Measurements from ENCODE around the gene MGAT4A.

The MGAT4A gene

DNA sequence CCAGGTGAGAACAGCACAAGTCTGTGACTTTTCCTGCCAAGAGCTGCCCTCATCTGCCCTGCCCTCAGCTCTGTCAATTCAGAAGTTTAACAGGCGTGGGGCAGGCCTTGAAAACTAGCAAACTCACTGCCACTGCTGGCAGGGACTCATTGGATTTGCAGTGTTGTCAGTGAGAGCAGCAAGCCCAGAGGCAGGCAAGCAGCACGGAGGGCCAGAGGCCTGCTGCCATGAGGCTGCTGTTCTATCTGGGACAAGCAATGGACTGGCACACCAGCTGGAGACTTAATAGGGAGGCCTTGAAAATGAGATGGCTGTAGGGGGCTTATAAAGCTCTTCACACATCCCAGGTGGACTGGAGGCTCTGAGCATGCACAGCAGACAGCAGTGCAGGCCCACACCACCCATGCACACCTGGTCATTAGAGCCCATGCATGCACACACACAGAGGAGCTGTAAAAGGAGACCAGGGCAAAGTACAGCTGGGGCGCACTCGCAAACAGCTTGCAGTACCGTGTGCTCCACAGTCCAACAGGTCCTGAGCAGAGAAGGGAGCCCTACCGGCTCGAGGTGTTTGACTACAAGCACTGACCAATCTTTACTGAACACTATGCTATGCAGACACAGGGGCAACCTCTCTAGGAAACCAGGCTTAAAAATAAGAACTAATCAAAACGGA lies 28.7 kb downstream of the MGAT4A start:
- Histone ChIP-seq H3K4me1 (ENCODE audit: insufficient read depth, low read length, poor library complexity, severe bottlenecking) (peaks cover 25% of the 10 kb centered on the region), H4K20me1 (ENCODE audit: insufficient read depth, low read length, poor library complexity, severe bottlenecking) (no peaks in the 10 kb centered on the region), H3K4me3 (ENCODE audit: low read length, poor library complexity, severe bottlenecking) (no peak overlapping the region), H3K9me2 (replicated peaks; ENCODE audit: low read depth, low read length) (no peaks in the 10 kb centered on the region), H3K79me2 (ENCODE audit: insufficient read depth, low read length) (peaks cover 46% of the 10 kb centered on the region), H3K9me3 (ENCODE audit: insufficient read depth, low read depth, low read length) (no peaks in the 10 kb centered on the region), H3K36me3 (ENCODE audit: insufficient read depth, low read length) (no peaks in the 10 kb centered on the region), H2AFZ (ENCODE audit: low read length) (no peak overlapping the region; the same call in 1 of the 2 replicates), H3F3A (ENCODE audit: low read depth) (no peaks in the 10 kb centered on the region), H3K4me2 (ENCODE audit: low read depth, low read length, poor library complexity, severe bottlenecking) (peak overlapping the region; percentile 49), H3K27me3 (ENCODE audit: insufficient read depth, low read length, poor library complexity, severe bottlenecking) (no peaks in the 10 kb centered on the region), H3K9ac (ENCODE audit: low read depth, low read length, poor library complexity, severe bottlenecking) (peak overlapping the region; percentile 12)
- TF ChIP-seq, protein P1, sequence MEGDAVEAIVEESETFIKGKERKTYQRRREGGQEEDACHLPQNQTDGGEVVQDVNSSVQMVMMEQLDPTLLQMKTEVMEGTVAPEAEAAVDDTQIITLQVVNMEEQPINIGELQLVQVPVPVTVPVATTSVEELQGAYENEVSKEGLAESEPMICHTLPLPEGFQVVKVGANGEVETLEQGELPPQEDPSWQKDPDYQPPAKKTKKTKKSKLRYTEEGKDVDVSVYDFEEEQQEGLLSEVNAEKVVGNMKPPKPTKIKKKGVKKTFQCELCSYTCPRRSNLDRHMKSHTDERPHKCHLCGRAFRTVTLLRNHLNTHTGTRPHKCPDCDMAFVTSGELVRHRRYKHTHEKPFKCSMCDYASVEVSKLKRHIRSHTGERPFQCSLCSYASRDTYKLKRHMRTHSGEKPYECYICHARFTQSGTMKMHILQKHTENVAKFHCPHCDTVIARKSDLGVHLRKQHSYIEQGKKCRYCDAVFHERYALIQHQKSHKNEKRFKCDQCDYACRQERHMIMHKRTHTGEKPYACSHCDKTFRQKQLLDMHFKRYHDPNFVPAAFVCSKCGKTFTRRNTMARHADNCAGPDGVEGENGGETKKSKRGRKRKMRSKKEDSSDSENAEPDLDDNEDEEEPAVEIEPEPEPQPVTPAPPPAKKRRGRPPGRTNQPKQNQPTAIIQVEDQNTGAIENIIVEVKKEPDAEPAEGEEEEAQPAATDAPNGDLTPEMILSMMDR (conservative IDR thresholded peaks at IDR 0.05; ENCODE audit: low read length): no peak
- TF ChIP-seq EZH2phosphoT487 (IDR thresholded peaks at IDR 0.05; ENCODE audit: borderline replicate concordance): no peak

GRCh38 chr2:98701230-98701629 lies 29.7 kb downstream of the MGAT4A start:
- Histone ChIP-seq H4K20me1 (ENCODE audit: insufficient read depth, low read length, poor library complexity, severe bottlenecking) (no peaks in the 10 kb centered on the region), H3K9ac (ENCODE audit: low read depth, low read length, poor library complexity, severe bottlenecking) (no peak overlapping the region), H3K9me3 (ENCODE audit: insufficient read depth, low read depth, low read length) (no peaks in the 10 kb centered on the region), H3K9me2 (replicated peaks; ENCODE audit: low read depth, low read length) (no peaks in the 10 kb centered on the region), H3K4me1 (ENCODE audit: insufficient read depth, low read length, poor library complexity, severe bottlenecking) (peaks cover 25% of the 10 kb centered on the region), H3K4me3 (ENCODE audit: low read length, poor library complexity, severe bottlenecking) (no peak overlapping the region), H3K79me2 (ENCODE audit: insufficient read depth, low read length) (peaks cover 46% of the 10 kb centered on the region), H3K36me3 (ENCODE audit: insufficient read depth, low read length) (no peaks in the 10 kb centered on the region), H3F3A (ENCODE audit: low read depth) (no peaks in the 10 kb centered on the region), H3K27me3 (ENCODE audit: insufficient read depth, low read length, poor library complexity, severe bottlenecking) (no peaks in the 10 kb centered on the region), H3K4me2 (ENCODE audit: low read depth, low read length, poor library complexity, severe bottlenecking) (no peak overlapping the region), H2AFZ (ENCODE audit: low read length) (no peak overlapping the region)
- no peak for TF ChIP-seq EZH2phosphoT487 (IDR thresholded peaks at IDR 0.05; ENCODE audit: borderline replicate concordance)
- TF ChIP-seq, protein P1 (conservative IDR thresholded peaks at IDR 0.05; ENCODE audit: low read length): no peak

DNA sequence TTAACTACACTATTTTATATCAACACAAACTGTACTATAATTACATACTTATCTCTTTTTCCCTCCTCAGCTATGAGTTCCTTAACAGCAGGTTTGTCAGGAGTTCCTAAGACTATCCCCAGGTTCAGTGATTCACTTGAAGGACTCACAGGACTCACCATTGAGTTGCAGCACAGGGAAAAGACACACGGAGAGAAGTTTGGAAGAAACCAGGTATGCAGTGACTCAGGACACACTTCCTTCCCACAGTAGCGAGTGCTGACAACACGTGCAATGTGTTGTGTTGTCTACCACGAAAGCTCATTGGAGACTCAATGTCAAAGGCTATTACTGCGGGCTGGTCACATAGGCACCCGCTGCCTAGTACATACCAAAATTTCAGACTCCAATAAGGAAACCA lies 32.0 kb downstream of the MGAT4A start:
- Histone ChIP-seq H3K4me1 (ENCODE audit: insufficient read depth, low read length, poor library complexity, severe bottlenecking) (peaks cover 26% of the 10 kb centered on the region), H3K79me2 (ENCODE audit: insufficient read depth, low read length) (peaks cover 31% of the 10 kb centered on the region), H3F3A (ENCODE audit: low read depth) (no peaks in the 10 kb centered on the region), H3K4me2 (ENCODE audit: low read depth, low read length, poor library complexity, severe bottlenecking) (no peak overlapping the region), H3K4me3 (ENCODE audit: low read length, poor library complexity, severe bottlenecking) (no peak overlapping the region), H3K9me3 (ENCODE audit: insufficient read depth, low read depth, low read length) (no peaks in the 10 kb centered on the region), H2AFZ (ENCODE audit: low read length) (no peak overlapping the region), H3K27me3 (ENCODE audit: insufficient read depth, low read length, poor library complexity, severe bottlenecking) (no peaks in the 10 kb centered on the region), H3K9me2 (replicated peaks; ENCODE audit: low read depth, low read length) (no peaks in the 10 kb centered on the region), H3K9ac (ENCODE audit: low read depth, low read length, poor library complexity, severe bottlenecking) (no peak overlapping the region), H4K20me1 (ENCODE audit: insufficient read depth, low read length, poor library complexity, severe bottlenecking) (no peaks in the 10 kb centered on the region), H3K36me3 (ENCODE audit: insufficient read depth, low read length) (no peaks in the 10 kb centered on the region)
- TF ChIP-seq, protein P1 (conservative IDR thresholded peaks at IDR 0.05; ENCODE audit: low read length): no peak
- TF ChIP-seq EZH2phosphoT487 (IDR thresholded peaks at IDR 0.05; ENCODE audit: borderline replicate concordance): no peak

All from Loucy (cell line).